GM18858 (cell line): Measurements from ENCODE around the gene PTGS2.
"Not testable (repeated sequence)": the region's sequence is repeated elsewhere in the genome, so short reads cannot be mapped to it uniquely, and the experiment has no call there.

Experiments used
- ATAC-seq: cut with Tn5 transposase; IDR thresholded peaks from one replicate; pipeline ENCODE4 v1.9.1; 2021; ENCODE audit not compliant: unreplicated experiment

Gene PTGS2

GRCh38 chr1:186670297-186671135, 9.7 kb downstream of the PTGS2 start:
- no peak for ATAC-seq

DNA sequence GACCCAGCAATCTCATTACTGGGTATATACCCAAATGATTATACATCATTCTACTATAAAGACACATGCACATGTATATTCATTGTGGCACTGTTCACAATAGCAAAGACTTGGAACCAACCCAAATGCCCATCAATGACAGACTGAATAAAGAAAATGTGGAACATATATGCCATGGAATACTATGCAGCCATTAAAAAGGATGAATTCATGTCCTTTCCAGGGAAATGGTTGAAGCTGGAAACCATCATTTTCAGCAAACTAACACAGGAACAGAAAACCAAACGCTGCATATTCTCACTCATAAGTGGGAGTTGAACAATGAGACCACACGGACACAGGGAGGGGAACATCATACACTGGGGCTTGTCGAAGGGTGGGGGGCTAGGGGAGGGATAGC, 10.4 kb downstream of the PTGS2 start:
- not testable (repeated sequence) for ATAC-seq

DNA sequence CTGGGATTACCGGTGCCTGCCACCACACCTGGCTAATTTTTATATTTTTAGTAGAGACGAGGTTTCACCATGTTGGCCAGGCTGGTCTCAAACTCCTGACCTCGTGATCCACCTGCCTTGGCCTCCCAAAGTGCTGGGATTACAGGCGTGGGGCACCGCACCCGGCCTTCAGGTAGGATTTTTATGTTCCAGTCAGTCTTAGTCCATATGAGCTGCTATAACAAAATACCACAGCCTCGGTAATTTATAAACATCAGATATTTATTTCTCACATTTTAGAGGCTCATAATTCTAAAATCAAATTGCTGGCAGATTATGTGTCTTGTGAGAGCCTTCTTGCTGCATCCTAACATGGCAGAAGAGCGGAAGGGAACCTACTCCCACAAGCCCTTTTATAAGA, 16.0 kb downstream of the PTGS2 start:
- not testable (repeated sequence) for ATAC-seq

DNA sequence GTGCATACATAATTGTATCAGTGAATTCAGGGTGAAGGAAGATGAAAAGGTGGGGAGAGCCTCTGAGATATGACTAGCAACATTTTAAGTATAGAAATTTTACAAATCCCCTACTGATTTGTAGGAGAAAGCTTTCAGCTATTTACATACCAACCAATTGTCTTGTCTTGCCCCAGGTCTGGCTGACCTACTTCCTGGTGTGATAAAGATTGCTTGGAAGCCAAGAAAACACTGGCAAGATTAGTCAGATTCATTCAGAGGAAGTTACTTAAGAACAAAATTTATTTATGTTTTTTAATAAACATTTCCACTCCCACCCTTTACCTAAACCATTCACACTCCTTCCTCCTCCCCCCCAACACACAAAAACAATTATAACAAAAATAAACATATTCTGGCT, 17.5 kb downstream of the PTGS2 start:
- ATAC-seq, result no peak

GRCh38 chr1:186659890-186660341, 20.3 kb downstream of the PTGS2 start:
- no peak for ATAC-seq

- ATAC-seq, result no peak
These were observed 21.2 kb downstream of the PTGS2 start for GRCh38 chr1:186658999-186659398.

GRCh38 chr1:186657481-186657880, 22.7 kb downstream of the PTGS2 start:
- ATAC-seq, result no peak

- no peak for ATAC-seq
These were observed 24.3 kb downstream of the PTGS2 start for GRCh38 chr1:186655876-186656275.

DNA sequence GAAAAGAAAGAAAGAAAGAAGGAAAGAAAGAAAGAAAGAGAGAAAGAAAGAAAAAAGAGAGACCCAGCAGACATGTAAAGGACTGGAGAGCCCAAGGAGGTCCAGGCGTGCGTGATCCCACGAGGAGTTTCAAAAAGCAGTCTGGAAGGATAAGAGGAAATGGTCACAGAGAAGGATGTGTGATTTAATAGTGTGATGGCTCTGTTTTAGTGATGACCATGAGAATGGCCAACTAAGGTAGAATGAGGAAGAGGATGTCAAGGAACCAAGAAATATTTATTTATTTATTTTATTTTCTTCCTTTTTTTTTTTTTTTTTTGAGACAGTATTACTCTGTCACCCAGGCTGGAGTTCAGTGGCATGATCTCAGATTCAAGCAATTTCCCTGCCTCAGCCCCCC, 25.5 kb downstream of the PTGS2 start:
- ATAC-seq, result no peak

- ATAC-seq, result no peak
These were observed 26.9 kb downstream of the PTGS2 start for GRCh38 chr1:186653312-186653711.

DNA sequence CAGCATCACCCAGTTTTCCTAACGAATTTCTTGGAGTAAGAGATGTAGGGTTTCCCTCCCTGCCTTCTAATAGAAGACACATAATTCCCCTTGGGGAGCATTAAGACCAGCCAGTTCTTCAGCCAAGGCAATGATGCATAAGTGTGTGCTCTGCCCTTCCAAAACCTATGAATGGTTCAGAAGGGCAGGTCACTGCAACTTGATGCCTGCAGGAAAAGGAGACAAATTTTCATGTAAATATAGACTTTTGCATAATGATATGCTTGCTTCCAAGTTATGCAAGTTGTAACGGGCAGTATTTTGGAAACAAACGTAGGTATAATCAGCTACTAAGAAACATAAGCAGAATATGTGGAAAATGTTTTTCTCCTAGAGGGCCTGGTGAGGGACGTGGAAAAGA, 31.6 kb downstream of the PTGS2 start:
- ATAC-seq, result no peak

DNA sequence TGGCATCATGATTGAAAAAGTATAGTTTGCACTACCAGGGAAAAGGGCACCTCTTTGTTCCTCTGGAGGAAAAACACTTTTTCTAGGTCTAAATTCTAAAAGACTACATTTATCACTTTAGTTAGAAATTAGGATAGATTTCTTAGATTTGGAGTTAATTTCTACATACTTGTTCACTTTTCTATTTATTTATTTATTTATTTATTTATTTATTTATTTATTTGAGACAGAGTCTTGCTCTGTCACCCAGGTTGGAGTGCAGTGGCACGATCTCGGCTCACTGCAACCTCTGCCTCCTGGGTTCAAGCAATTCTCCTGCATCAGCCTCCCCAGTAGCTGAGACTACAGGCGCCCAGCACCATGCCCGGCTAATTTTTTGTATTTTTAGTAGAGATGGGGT, 32.2 kb downstream of the PTGS2 start:
- not testable (repeated sequence) for ATAC-seq

DNA sequence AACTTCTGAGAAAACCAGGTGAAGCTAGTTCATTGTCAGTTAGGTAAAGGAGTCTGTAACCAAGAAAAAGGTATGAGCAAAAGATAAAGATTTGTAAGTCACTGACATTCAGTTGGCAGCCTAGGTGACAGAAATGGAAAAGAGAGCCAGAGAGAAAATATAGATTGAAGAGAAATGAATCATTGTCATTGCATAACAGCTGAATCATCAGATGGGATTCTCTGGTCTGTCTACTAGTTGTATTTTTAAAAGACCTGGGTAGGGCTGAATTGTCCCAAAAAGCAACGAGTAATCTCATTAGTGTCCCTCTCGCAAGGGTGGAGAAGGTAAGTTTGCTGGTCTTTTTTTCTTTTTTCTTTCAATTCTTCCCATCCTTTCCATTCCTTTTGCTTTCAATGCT, 36.6 kb downstream of the PTGS2 start:
- no peak for ATAC-seq

DNA sequence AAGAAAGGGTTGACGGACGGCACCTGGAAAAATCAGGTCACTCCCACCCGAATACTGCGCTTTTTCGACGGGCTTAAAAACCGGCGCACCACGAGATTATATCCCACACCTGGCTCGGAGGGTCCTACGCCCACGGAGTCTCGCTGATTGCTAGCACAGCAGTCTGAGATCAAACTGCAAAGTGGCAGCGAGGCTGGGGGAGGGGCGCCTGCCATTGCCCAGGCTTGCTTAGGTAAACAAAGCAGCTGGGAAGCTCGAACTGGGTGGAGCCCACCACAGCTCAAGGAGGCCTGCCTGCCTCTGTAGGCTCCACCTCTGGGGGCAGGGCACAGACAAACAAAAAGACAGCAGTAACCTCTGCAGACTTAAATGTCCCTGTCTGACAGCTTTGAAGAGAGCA, 42.7 kb downstream of the PTGS2 start:
- not testable (repeated sequence) for ATAC-seq

DNA sequence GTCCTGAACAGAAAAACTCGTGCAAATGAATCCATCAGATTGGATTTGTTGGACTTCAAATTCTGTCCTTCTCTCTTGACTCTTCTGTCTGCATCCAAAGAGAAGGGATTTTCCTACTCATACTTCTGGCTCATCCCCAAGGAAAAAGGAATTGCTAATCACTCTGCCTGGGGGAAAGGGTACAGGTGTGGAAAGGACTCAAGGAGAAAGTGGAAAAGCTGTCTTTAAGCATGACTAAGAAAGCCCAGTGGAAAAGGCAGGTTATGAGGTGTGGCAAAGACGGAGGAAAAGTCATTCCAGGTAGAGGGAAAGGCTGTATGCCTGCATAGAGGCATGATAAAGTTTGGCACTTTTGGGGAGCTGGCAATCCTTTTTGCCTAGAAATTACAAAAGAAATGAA, 43.4 kb downstream of the PTGS2 start:
- ATAC-seq, result no peak

GRCh38 chr1:186634511-186634910, 45.7 kb downstream of the PTGS2 start:
- no peak for ATAC-seq

DNA sequence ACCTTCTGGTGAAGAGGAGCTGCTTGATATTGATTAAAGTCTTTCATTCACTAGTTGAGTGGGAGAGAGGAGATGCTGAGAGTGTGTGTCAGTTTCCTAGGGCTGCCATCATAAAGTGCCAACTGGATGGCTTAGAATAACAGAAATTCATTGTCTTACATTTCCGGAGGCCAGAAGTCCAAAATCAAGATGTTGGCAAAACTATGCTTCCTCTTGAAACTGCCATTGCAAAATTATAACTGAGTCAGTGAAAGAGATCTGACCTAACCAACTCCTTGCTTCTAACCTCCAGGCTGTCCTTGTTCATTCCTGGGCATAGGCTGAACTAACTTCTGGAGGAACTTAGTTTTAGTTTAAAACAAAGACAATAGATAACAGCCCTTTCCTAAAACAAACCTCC, 47.1 kb downstream of the PTGS2 start:
- no peak for ATAC-seq

DNA sequence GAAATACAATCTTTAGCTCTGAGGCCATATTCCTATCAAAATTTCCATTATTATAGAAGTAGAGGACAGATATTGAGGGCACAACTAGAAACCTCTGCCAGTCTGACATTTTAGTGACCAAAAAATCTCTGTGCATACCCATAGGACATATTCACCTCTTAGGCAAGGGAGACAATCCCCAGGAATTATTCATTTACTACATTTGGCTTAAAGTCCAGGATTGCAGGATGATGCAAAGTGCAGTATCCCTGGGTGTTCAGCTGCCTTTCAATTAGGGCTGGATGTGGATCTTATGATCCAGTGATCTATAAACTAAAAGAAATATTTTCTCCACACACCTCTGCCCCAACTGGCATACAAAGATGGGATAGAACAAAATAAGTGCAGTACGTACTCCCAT, 50.9 kb downstream of the PTGS2 start:
- no peak for ATAC-seq

- ATAC-seq, result peak; percentile 41
These were observed 51.3 kb downstream of the PTGS2 start for GRCh38 chr1:186628910-186629309.

GRCh38 chr1:186627019-186627418, 53.2 kb downstream of the PTGS2 start:
- ATAC-seq, result no peak

DNA sequence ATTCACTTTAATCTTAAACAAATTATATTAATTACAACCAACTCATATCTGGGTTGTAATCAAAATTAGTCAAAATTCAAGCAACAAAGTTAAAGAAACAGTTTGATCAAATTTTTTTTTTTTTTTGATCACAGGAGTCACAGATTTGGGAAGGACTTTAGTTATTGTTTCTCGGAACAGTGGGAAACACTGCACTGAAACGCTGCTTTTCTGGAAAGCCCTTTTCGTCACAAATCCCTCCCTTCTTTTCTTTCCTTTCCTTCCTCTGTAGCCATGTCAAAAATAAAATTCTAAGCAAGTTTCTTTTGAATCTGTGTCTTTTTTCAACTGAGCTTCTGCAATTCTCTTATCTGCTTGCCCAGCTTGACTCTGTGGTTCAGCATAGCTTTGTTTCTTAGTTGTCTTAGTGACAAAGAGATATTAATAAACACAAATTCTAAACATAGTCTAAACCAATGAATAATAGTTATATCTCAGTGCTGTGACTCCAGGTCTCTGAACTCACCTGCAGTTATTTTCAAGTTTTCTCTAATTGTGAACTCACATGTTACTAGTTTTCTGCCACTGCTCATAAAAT, 53.8 kb downstream of the PTGS2 start:
- ATAC-seq, result peak; percentile 66

- ATAC-seq, result no peak
These were observed 56.7 kb downstream of the PTGS2 start for GRCh38 chr1:186623551-186623950.
